H1 (cell line): ENCODE results near the gene KLRC3. TPM values are rescaled to one million over a fixed set of nuclear protein-coding genes. Genes with fewer than 3 reads are reported as not detected.

Experiments
- CTCF ChIA-PET: fragments of 300-600 bp; sonication (Branson Sonifier 250); formaldehyde crosslinking; loops from one replicate; lab custom pipeline; 2021; ENCODE audit not compliant: partially characterized antibody; lab: Charles Lee
- POLR2A ChIA-PET: fragments of 300-600 bp; sonication (Branson Sonifier 250); formaldehyde crosslinking; loops from one replicate; lab custom pipeline; 2021; ENCODE audit warnings: inconsistent platforms; ENCODE audit not compliant: partially characterized antibody; lab: Charles Lee
- DNase-seq, 2 experiments: peaks; one replicate each; pipeline versions ENCODE4 v3.0.0 to v3.0.0-alpha.2; 2010 to 2022; ENCODE audit warnings: low spot score in 2 of 2, low read depth in 1 of 2, mixed read lengths in 1 of 2
- FAIRE-seq: peaks from 2 replicates; lab custom pipeline; 2011; peaks lifted over from hg19 to GRCh38; lab: Jason Lieb, UNC
- H2AFZ ChIP-seq: 2 replicates; pipeline ENCODE4 v1.8.1; 2012; ENCODE audit warnings: low read length, inconsistent platforms
- H2AK5ac ChIP-seq: 2 replicates; pipeline ENCODE4 v1.6.1; 2013; ENCODE audit warnings: low read depth, low read length
- H2BK120ac ChIP-seq: replicated peaks from 2 replicates; pipeline ENCODE3; 2013; ENCODE audit warnings: low read depth, low read length, inconsistent platforms
- H2BK12ac ChIP-seq: 2 replicates; pipeline ENCODE4 v1.6.1; 2013; ENCODE audit warnings: low read depth, low read length
- H2BK15ac ChIP-seq: 2 replicates; pipeline ENCODE4 v1.6.1; 2013; ENCODE audit warnings: low read length
- H2BK20ac ChIP-seq: 2 replicates; pipeline ENCODE4 v1.6.1; 2013; ENCODE audit warnings: low read length
- H2BK5ac ChIP-seq: 2 replicates; pipeline ENCODE4 v1.6.1; 2013; ENCODE audit warnings: low read depth, low read length
- H3K14ac ChIP-seq: 2 replicates; pipeline ENCODE4 v1.6.1; 2013; ENCODE audit warnings: inconsistent platforms; ENCODE audit not compliant: insufficient read length
- H3K18ac ChIP-seq: 2 replicates; pipeline ENCODE4 v1.6.1; 2013; ENCODE audit warnings: low read length; ENCODE audit errors: extremely low read depth
- H3K23ac ChIP-seq: 2 replicates; pipeline ENCODE4 v1.6.1; 2013; ENCODE audit warnings: inconsistent platforms; ENCODE audit not compliant: insufficient read length
- H3K23me2 ChIP-seq: 2 replicates; pipeline ENCODE4 v1.6.1; 2013; ENCODE audit warnings: low read depth, low read length
- H3K27ac ChIP-seq: 2 replicates; pipeline ENCODE4 v1.6.1; 2011; ENCODE audit warnings: low read depth, low read length, inconsistent platforms
- H3K27me3 ChIP-seq, 4 experiments: replicated peaks in 1 of 4; 1 replicate in 1 of 4; 2 replicates in 3 of 4; pipeline versions ENCODE4 v1.6.1 to v1.8.1; 2011 to 2013; ENCODE audit warnings: low read length in 3 of 4, mild to moderate bottlenecking in 3 of 4, inconsistent platforms in 2 of 4, mixed read lengths in 2 of 4, moderate library complexity in 1 of 4; ENCODE audit not compliant: control insufficient read depth in 3 of 4, insufficient read depth in 3 of 4; ENCODE audit errors: extremely low read depth in 1 of 4
- H3K36me3 ChIP-seq, 4 experiments: 2 replicates each; pipeline versions ENCODE4 v1.6.1 to v1.8.1; 2011 to 2013; ENCODE audit warnings: mild to moderate bottlenecking in 4 of 4, low read length in 3 of 4, moderate library complexity in 2 of 4, control low read depth in 1 of 4, inconsistent platforms in 1 of 4; ENCODE audit not compliant: insufficient read depth in 4 of 4, control insufficient read depth in 2 of 4
- H3K4ac ChIP-seq: replicated peaks from 2 replicates; pipeline ENCODE3; 2013; ENCODE audit warnings: low read length, low read depth, mixed read lengths, inconsistent platforms; ENCODE audit not compliant: insufficient read length
- H3K4me1 ChIP-seq, 4 experiments: replicated peaks in 1 of 4; 1 replicate in 1 of 4; 2 replicates in 3 of 4; pipeline versions ENCODE4 v1.6.1 to v1.8.1; 2011 to 2013; ENCODE audit warnings: low read length in 3 of 4, inconsistent platforms in 2 of 4, mixed read lengths in 1 of 4; ENCODE audit not compliant: insufficient read depth in 4 of 4, control insufficient read depth in 3 of 4
- H3K4me2 ChIP-seq, 2 experiments: 2 replicates each; pipeline versions ENCODE4 v1.6.1 to v1.8.1; 2011 to 2013; ENCODE audit warnings: low read depth in 2 of 2, low read length in 2 of 2, control low read depth in 1 of 2, inconsistent platforms in 1 of 2, mild to moderate bottlenecking in 1 of 2; ENCODE audit not compliant: insufficient read depth in 1 of 2
- H3K4me3 ChIP-seq, 4 experiments: fragments of 200-600, 300-600 bp in 1 of 4; sonication (generic), shearing (Covaris generic), sonication (Bioruptor Twin) in 1 of 4; 2 replicates each; pipeline versions ENCODE4 v1.5.1 to v1.8.1; 2011 to 2016; ENCODE audit warnings: low read length in 4 of 4, low read depth in 3 of 4, control low read depth in 2 of 4, inconsistent platforms in 2 of 4, mild to moderate bottlenecking in 2 of 4, mixed read lengths in 1 of 4, moderate library complexity in 1 of 4; ENCODE audit not compliant: insufficient read depth in 2 of 4; ENCODE audit errors: extremely low read depth in 1 of 4
- H3K56ac ChIP-seq: replicated peaks from 2 replicates; pipeline ENCODE3; 2013; ENCODE audit warnings: low read depth, mild to moderate bottlenecking, mixed read lengths, low read length, inconsistent platforms; ENCODE audit not compliant: insufficient read length
- H3K79me1 ChIP-seq: 2 replicates; pipeline ENCODE4 v1.6.1; 2013; ENCODE audit warnings: low read depth, low read length, control low read depth
- H3K79me2 ChIP-seq, 2 experiments: 2 replicates each; pipeline versions ENCODE4 v1.6.1 to v1.8.1; 2012 to 2013; ENCODE audit warnings: low read length in 2 of 2, mild to moderate bottlenecking in 2 of 2, inconsistent platforms in 1 of 2; ENCODE audit not compliant: insufficient read depth in 2 of 2, control insufficient read depth in 1 of 2
- H3K9ac ChIP-seq, 4 experiments: replicated peaks in 1 of 4; 1 replicate in 1 of 4; 2 replicates in 3 of 4; pipeline versions ENCODE4 v1.6.1 to v1.8.1; 2011 to 2013; ENCODE audit warnings: low read depth in 3 of 4, low read length in 3 of 4, control low read depth in 2 of 4, mild to moderate bottlenecking in 2 of 4, moderate library complexity in 2 of 4, inconsistent platforms in 1 of 4; ENCODE audit errors: extremely low read depth in 1 of 4
- H3K9me3 ChIP-seq, 2 experiments: 2 replicates each; pipeline versions ENCODE4 v1.6.1 to v1.8.1; 2012 to 2013; ENCODE audit warnings: mild to moderate bottlenecking in 2 of 2, moderate library complexity in 2 of 2, control low read depth in 1 of 2, inconsistent platforms in 1 of 2, low read depth in 1 of 2, low read length in 1 of 2, mixed read lengths in 1 of 2; ENCODE audit not compliant: insufficient read depth in 2 of 2
- H4K20me1 ChIP-seq, 2 experiments: replicated peaks in 1 of 2; 2 replicates each; pipeline versions ENCODE3 to v1.8.1; 2011 to 2013; ENCODE audit warnings: inconsistent platforms in 2 of 2, low read length in 2 of 2, mild to moderate bottlenecking in 1 of 2; ENCODE audit not compliant: insufficient read depth in 2 of 2, control insufficient read depth in 1 of 2
- H4K5ac ChIP-seq: 2 replicates; pipeline ENCODE4 v1.6.1; 2013; ENCODE audit warnings: low read length, low read depth, mixed read lengths, inconsistent platforms; ENCODE audit not compliant: insufficient read length
- H4K8ac ChIP-seq: 2 replicates; pipeline ENCODE4 v1.8.0; 2013; ENCODE audit warnings: mild to moderate bottlenecking, moderate library complexity, low read length, inconsistent platforms; ENCODE audit not compliant: insufficient read depth; ENCODE audit errors: extremely low read depth
- H4K91ac ChIP-seq: replicated peaks from 2 replicates; pipeline ENCODE3; 2013; ENCODE audit warnings: low read length, mixed read lengths, inconsistent platforms; ENCODE audit not compliant: insufficient read length
- ASH2L ChIP-seq: fragments of 200-600, 300-600 bp; sonication (generic); IDR thresholded peaks from one replicate; pipeline ENCODE4 v1.7.1; 2017; ENCODE audit warnings: low read length
- BCL11A ChIP-seq, 2 experiments: IDR thresholded peaks; one replicate each; pipeline ENCODE4 v1.6.1; 2011; ENCODE audit warnings: low read depth in 2 of 2, low read length in 2 of 2, mild to moderate bottlenecking in 2 of 2
- CBX8 ChIP-seq: fragments of 300-800, 300-1000 bp; sonication (generic); IDR thresholded peaks from 2 replicates; pipeline ENCODE4 v1.7.1; 2016; ENCODE audit warnings: low read depth, low read length, borderline replicate concordance
- CEBPB ChIP-seq: IDR thresholded peaks from 2 replicates; pipeline ENCODE4 v1.6.1; 2012; ENCODE audit warnings: low read depth, low read length
- CREB1 ChIP-seq: IDR thresholded peaks from 2 replicates; pipeline ENCODE4 v1.6.1; 2012; ENCODE audit warnings: inconsistent platforms
- KDM5A ChIP-seq: fragments of 200-600 bp; IDR thresholded peaks from 2 replicates; pipeline ENCODE4 v1.7.1; 2012; ENCODE audit warnings: mild to moderate bottlenecking, low read length, inconsistent platforms, mixed read lengths
- MAFK ChIP-seq: IDR thresholded peaks from 2 replicates; pipeline ENCODE4 v1.6.1; 2012; ENCODE audit warnings: low read depth, mild to moderate bottlenecking, improper control_type of control experiment, low read length
- POLR2A ChIP-seq, 2 experiments: IDR thresholded peaks; 1 replicate in 1 of 2; 2 replicates in 1 of 2; pipeline ENCODE4 v1.6.1; 2011; ENCODE audit warnings: low read depth in 2 of 2, low read length in 2 of 2, mild to moderate bottlenecking in 2 of 2; ENCODE audit errors: control extremely low read depth in 1 of 2
- RFX5 ChIP-seq: IDR thresholded peaks from 2 replicates; pipeline ENCODE4 v1.6.1; 2011; ENCODE audit warnings: low read depth, low read length, improper control_type of control experiment, borderline replicate concordance
- RXRA ChIP-seq: IDR thresholded peaks from 2 replicates; pipeline ENCODE4 v1.6.1; 2011; ENCODE audit warnings: low read depth, mild to moderate bottlenecking, low read length, moderate library complexity; ENCODE audit not compliant: insufficient read depth
- SIRT6 ChIP-seq: IDR thresholded peaks from one replicate; pipeline ENCODE4 v1.7.1; 2012; ENCODE audit warnings: low read length, inconsistent platforms
- SP1 ChIP-seq: IDR thresholded peaks from 2 replicates; pipeline ENCODE4 v1.6.1; 2011; ENCODE audit warnings: low read depth, low read length
- SUZ12 ChIP-seq: fragments of 200-600 bp; sonication (generic); IDR thresholded peaks from 2 replicates; pipeline ENCODE4 v1.6.1; 2012; ENCODE audit warnings: mild to moderate bottlenecking, inconsistent platforms, low read length, moderate library complexity, mixed read lengths
- TAF1 ChIP-seq: IDR thresholded peaks from 2 replicates; pipeline ENCODE4 v1.6.1; 2011; ENCODE audit warnings: mild to moderate bottlenecking, low read depth, low read length
- TBP ChIP-seq: IDR thresholded peaks from 2 replicates; pipeline ENCODE4 v1.6.1; 2011; ENCODE audit warnings: low read depth, low read length, improper control_type of control experiment
- TEAD4 ChIP-seq: IDR thresholded peaks from 2 replicates; pipeline ENCODE4 v1.6.1; 2012; ENCODE audit warnings: low read depth, low read length, inconsistent platforms, mixed read lengths
- WGBS, 2 experiments: shearing (Covaris generic) in 1 of 2; methylation state at CpG; one replicate each; pipeline versions ENCODE4 v1.1.6 to v1.1.7; 2013 to 2015; ENCODE audit warnings: low lambda C conversion rate in 2 of 2, mixed read lengths in 2 of 2, inconsistent platforms in 1 of 2, low coverage in 1 of 2, missing lambda C conversion rate in 1 of 2; ENCODE audit not compliant: insufficient replicate concordance in 2 of 2, insufficient coverage in 1 of 2, insufficient read length in 1 of 2; ENCODE audit errors: extremely low coverage in 1 of 2, missing lambda C conversion rate in 1 of 2; 5-methylcytosine and 5-hydroxymethylcytosine counted together
- polyA plus RNA-seq, 7 experiments: library from polyadenylated mRNA; depleted of rRNA in 3 of 7; stranded (reverse) in 5 of 7; unstranded in 2 of 7; fragments of >200 nt in 5 of 7; fragments of 200-250 nt in 2 of 7; gene quantifications; 1 replicate in 5 of 7; 2 replicates in 1 of 7; 4 replicates in 1 of 7; pipeline versions ENCODE4 v1.2.1 to v1.2.3, GENCODE V29; 2011 to 2013; ENCODE audit warnings: missing spikeins in 2 of 7, mixed read lengths in 2 of 7
- total RNA-seq: library from RNA; stranded (reverse); fragmentation: NEBNext Ultra II Directional; extraction: Animal tissue kit (Norgen Biotek cat#: 25700); gene quantifications from 2 replicates; pipeline ENCODE4 v1.2.1, GENCODE V29; 2021

Gene KLRC3
- total and polyA plus RNA-seq, 2 of the 8 experiments (the other 6 are each of a cell fraction or from before 2014, with no cell fraction given), result not detected

DNA sequence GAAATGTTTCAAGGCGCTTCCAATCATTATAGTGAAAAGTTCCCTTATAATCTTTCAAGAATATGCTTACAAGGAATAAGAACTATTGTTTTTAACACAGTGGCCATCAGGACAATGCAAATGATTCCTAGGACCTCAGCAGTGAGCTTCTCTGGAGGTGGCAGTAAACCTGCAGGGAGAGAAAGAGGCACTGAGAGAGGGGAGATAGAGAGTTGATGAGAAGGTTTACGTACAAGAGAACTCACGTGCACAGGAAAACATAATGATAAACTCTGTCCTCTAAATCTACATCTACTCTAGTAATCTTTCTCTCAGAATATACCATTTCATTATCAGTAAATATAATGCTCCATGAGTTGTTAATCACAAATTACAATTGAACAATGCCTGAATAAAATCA, 11.6 kb downstream of the KLRC3 start:
- Histone ChIP-seq H2BK120ac (no peak overlapping the region), H3K18ac (no peak overlapping the region), H3K4me2 (no peak overlapping the region), H3K4ac (no peak overlapping the region), H3K27me3 (no peaks in the 10 kb centered on the region), H3K23ac (no peak overlapping the region), H2BK15ac (no peak overlapping the region), H3K9me3 (peaks cover 0 to 5% of the 10 kb centered on the region in 2 experiments; a peak in 1 of 4 replicates), H3K9ac (no peak overlapping the region), H3K79me2 (no peaks in the 10 kb centered on the region), H2BK20ac (no peak overlapping the region), H3K56ac (no peak overlapping the region), H4K91ac (no peak overlapping the region), H4K8ac (no peak overlapping the region), H4K5ac (no peak overlapping the region), H3K23me2 (no peaks in the 10 kb centered on the region), H3K79me1 (no peaks in the 10 kb centered on the region), H3K36me3 (no peaks in the 10 kb centered on the region), H3K14ac (no peak overlapping the region), H2AK5ac (no peak overlapping the region), H3K4me3 (no peak overlapping the region), H4K20me1 (no peaks in the 10 kb centered on the region), H3K27ac (no peak overlapping the region), H3K4me1 (no peaks in the 10 kb centered on the region), H2BK12ac (no peak overlapping the region), H2BK5ac (no peak overlapping the region), H2AFZ (no peak overlapping the region; the same call in 1 of the 2 replicates)
- DNase-seq, result no peak
- 77% methylated on average over 3 of the region's 3 CpGs; no CpG with 5 or more reads in 1 of the 2 experiments for WGBS, 2 experiments
- POLR2A ChIA-PET, result no interaction called here
- TF ChIP-seq TAF1 (no peak), POLR2A (IDR thresholded peaks at IDR 0.05; ENCODE audit: control extremely low read depth in 1 of 2, low read depth in 2 of 2, low read length in 2 of 2) (no peak), CEBPB (no peak), CBX8 (no peak), SUZ12 (no peak), SP1 (no peak), KDM5A (no peak), MAFK (no peak), RFX5 (no peak), BCL11A (IDR thresholded peaks at IDR 0.05; ENCODE audit: low read depth in 2 of 2, low read length in 2 of 2) (no peak), SIRT6 (no peak), TBP (no peak), CREB1 (no peak), ASH2L (no peak), TEAD4 (no peak), RXRA (no peak)
- FAIRE-seq, result no peak
- CTCF ChIA-PET, result interaction anchor here (0.6 kb wide), 1 partner anchor 11 kb away, joined by 3 read pairs; no protein-coding TSS in a partner anchor
